GM12873 (cell line): ENCODE measurements around the gene KIF19.
A peak's percentile ranks its signal among the peaks of the same experiment; 100 is the strongest.

ENCODE experiments used
- TF ChIP-seq, protein P1 (sequence below): IDR thresholded peaks from 2 replicates; pipeline ENCODE4 v1.5.1; 2012; ENCODE audit warnings: low read depth, mild to moderate bottlenecking, moderate library complexity, low read length, control low read depth; ENCODE audit not compliant: insufficient read depth; ENCODE audit errors: missing control alignments

The KIF19 gene

DNA sequence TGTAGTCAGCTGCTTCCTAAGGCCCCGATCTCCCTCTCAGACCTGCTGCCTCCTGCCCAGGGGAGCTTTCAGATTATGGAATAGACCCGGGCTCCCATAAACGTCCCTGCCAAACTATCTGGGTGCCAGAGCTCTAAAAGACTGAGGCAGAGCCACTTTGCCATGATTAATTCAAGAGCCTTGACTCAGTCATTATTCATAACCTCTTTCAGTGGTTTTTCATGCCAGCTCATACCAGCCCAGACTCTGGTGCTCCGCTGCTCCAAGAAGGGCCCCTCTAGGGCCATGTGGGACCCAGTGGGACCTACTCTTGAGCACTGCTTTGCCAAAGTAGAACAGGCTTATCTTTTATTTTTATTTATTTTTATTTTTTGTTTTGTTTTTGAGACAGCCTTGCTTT is 28.1 kb upstream of the KIF19 start:
- TF ChIP-seq, protein P1, sequence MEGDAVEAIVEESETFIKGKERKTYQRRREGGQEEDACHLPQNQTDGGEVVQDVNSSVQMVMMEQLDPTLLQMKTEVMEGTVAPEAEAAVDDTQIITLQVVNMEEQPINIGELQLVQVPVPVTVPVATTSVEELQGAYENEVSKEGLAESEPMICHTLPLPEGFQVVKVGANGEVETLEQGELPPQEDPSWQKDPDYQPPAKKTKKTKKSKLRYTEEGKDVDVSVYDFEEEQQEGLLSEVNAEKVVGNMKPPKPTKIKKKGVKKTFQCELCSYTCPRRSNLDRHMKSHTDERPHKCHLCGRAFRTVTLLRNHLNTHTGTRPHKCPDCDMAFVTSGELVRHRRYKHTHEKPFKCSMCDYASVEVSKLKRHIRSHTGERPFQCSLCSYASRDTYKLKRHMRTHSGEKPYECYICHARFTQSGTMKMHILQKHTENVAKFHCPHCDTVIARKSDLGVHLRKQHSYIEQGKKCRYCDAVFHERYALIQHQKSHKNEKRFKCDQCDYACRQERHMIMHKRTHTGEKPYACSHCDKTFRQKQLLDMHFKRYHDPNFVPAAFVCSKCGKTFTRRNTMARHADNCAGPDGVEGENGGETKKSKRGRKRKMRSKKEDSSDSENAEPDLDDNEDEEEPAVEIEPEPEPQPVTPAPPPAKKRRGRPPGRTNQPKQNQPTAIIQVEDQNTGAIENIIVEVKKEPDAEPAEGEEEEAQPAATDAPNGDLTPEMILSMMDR = no peak

DNA sequence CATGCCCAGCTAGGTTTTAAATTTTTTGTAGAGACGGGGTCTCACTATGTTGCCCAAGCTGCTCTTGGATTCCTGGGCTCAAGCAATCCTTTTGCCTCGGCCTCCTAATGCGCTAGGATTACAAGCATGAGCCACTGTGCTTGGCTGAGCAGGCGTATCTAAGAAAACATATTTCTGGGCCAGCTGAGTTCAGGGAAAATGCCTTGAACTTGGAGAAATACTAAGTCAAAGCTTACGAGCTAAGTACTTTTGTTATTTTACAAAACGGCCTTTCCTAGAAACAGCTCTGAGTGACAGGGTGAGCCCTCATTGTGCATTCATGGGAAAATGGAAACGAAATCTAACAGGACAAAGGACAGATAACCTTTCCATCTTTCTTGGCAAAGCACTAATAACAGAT is 27.2 kb upstream of the KIF19 start:
- TF ChIP-seq, protein P1 = no peak

DNA sequence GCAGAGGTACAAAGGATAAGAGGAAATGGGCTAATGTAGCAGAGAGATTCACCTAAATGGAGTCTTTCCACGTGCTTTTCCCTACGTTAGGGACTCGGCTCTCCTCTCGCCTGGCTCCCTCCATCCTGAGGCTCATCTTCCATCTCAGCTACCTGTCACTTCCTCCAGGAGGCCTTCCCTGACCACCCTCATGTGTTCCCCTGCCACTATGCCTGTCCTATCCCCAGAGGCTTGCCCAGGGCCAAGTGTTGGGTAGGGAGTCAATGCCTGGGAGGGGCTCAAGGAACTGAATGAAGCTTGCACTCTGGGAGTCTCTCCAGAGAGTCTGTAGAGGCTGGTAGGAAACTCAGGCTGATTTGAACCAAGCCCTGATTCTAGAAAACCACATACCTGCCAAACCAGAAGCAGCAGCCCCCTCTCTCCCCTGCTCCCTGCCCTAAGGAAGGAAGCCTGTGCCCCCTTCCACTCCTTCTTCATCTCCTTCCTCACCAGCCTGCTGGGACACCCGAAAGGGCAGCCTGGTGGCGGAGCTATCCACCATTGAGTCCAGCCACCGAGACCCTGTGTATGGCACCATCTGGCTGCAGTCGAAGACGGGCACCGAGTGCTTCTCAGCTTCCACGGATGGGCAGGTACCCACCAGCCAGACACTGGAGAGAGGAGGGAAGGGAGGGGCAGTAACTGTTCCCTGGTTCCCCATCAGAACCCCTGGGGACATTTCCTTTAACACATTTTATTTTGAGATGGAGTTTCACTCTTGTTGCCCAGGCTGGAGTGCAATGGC is 26.6 kb upstream of the KIF19 start:
- TF ChIP-seq, protein P1 = no peak

DNA sequence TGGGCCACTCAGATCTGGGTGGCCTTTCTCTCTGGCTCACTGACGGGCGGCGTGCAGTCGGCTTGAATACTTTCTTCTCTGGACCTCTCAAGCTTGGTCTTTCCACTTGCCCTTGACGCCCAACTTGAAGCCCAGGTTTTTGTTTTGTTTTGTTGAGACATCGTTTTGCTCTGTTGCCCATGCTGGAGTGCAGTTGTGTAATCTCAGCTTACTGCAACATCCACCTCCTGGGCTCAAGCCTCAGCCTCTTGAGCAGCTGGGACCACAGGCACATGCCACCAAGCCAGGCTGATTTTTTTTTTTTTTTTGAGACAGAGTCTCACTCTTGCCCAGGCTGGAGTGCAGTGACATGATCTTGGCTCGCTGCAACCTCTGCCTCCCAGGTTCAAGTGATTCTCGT is 22.7 kb upstream of the KIF19 start:
- TF ChIP-seq, protein P1 = no peak

DNA sequence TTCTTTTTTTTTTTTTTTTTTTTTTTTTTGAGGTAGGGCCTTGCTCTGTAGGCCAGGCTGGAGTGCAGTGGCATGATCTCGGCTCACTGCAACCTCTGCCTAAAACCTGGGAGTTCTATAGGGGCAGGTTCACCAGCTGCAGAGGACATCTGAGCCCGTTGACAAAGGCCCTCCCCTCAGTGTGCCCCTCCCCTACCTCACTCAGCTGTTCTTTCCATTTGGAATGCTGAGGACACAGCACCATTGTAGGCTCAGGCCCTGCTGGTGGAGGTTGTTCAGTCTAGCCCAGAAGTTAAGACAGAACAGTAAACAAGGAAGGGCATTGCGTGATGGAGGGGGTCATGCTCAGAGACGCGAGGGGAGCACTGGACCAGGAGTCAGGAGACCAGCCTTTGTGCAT is 21.8 kb upstream of the KIF19 start:
- TF ChIP-seq, protein P1 = no peak

DNA sequence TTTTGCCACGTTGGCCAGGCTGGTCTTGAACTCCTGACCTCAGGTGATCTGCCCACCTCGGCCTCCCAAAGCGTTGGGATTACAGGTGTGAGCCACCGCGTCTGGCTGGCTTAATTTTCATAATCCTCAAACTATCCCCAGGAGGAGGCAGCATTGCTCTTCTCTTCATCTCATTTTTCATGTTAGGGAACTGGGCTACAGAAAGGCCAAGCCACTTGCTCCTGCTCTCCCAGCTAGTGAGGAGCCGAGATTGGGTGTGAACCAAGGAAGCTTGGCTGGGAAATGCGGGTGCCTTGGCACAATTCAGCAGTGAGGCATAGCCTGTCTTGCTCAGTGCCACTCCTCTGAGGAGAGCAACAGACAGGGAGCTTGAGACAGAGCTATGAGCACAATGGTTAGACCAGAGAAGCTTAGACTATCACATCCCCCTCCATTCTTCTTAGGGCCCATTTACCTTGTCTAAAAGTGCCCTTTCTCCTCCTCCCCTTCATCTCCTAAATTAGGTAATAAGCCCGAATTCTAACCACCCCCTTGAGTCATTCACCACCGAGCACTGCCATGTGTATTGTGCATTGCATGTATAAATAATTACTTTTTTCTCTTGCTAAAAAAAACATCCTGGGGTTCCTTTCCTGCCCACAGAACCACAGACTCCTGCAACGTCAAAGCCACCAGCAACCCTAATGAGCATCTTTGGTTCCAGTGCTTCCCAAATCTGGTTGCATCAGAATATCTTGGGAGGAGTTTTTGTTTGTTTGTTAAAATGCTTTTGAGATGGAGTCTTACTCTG is 20.0 kb upstream of the KIF19 start:
- TF ChIP-seq, protein P1 = peak; percentile 17

DNA sequence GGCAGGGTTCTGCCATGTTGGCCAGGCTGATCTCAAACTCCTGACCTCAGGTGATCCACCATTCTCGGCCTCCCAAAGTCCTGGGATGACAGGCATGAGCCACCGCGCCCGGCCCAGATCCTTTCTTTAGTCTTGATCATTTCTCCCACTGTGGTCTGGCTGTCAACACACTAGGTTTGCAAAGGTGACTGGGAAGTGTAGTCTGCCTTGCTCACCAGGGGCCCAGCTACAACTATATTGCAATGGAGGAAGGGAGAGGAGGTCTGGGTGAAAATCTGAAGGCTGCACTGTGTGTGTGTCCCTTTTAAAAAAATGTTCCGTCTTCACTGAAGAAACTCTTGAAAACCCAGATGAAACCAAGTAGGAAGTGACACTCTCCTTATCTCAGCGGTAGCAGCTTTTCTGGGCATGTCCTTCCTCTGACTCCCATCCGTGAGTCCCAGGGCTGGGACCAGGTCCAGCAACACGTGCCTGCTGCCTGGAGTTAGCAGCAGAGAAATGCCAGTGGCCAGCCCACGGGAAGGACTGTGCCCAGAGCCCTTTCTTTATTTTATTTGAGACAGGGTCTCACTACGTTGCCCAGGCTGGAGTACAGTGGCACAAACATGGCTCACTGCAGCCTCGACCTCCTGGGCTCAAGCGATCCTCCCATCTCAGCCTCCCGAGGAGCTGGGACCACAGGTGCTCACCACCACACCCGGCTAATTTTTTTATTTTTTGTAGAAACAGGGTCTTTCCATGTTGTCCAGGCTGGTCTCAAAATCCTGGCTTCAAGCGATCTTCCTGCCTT is 17.8 kb upstream of the KIF19 start:
- TF ChIP-seq, protein P1 = no peak
